CD4-positive, alpha-beta T cell treated with Interferon gamma for 1 hour (primary cell): ENCODE measurements around the gene NLRP1.

Experiments
- DNase-seq: peaks from one replicate; pipeline ENCODE4 v3.0.0-alpha.2; 2020

NLRP1 gene

DNA sequence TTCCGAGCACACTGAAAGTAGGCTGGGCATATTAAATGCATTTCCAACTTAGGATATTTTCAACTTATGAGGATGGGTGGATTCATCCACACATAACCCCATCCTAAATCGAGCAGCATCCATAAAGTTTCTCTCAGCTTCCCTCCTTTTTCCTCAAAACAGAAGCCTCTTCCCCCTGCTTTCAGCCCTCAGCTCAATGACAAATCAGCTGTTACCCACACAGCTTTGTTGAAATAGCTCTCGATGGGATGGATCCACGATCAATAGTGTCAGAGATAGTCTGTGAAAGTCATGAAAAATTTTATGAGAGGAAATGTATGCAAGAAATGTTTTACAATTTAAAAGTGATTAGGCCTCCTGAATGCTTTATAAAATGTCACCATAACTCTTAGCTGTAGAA, 118.0 kb downstream of the NLRP1 start:
- no peak for DNase-seq

DNA sequence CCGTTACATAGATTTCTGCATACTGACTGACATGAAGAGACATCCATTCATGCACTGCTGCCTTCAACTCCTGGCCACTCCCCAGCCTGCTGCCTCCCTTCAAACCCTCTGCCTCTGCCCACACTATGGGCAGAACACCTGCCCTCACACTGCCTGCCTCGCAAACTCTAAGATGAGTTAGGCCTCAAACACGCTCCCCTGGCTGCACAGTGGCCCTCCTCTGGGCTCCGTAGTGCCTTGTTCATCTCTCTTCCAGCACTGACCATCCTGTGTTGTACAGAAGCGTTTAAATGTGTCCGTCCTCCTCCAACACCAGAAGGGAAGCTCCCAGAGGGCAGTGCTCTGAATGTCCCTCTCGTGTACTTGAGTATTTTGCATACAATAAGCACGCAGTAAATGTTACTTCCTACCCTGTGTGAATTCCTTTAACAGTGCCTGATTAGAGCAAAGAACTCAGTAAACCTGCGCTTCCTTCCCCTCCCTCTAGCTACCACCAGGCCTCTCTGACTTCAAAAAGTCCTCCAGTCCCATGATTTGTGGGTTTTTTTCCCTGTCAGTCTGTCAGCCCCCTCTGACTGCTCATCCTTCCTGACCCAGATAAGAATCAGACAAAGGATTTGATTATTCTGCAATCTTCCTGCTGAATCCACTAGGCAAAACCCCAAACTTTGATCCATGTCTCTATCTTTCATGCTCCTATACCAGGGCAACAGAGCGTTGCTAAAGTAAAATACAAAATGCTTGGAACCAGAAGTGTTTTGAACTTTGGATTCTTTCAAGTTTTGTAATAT, 119.4 kb downstream of the NLRP1 start:
- DNase-seq: no peak
